SW 1271 (cell line): ENCODE data around the gene TMEM254.
"Not testable (repeated sequence)": the region's sequence is repeated elsewhere in the genome, so short reads cannot be mapped to it uniquely, and the experiment has no call there.

ENCODE experiments used
- DNase-seq, 2 experiments: peaks; one replicate each; lab custom pipeline; 2025; lab: John Stamatoyannopoulos, UW

The TMEM254 gene

GRCh38 chr10:80133687-80134086 is 55.2 kb downstream of the TMEM254 start:
- not testable (repeated sequence) for DNase-seq

GRCh38 chr10:80136134-80136571 is 57.7 kb downstream of the TMEM254 start:
- no peak for DNase-seq

- DNase-seq, result no peak
These were observed 58.8 kb downstream of the TMEM254 start for GRCh38 chr10:80137031-80137862.

- DNase-seq, result no peak
These were observed 59.5 kb downstream of the TMEM254 start for GRCh38 chr10:80137920-80138319.

GRCh38 chr10:80139265-80139664 is 60.8 kb downstream of the TMEM254 start:
- no peak for DNase-seq

- no peak for DNase-seq
These were observed 61.8 kb downstream of the TMEM254 start for GRCh38 chr10:80140251-80140650.

- no peak for DNase-seq
These were observed 63.4 kb downstream of the TMEM254 start for GRCh38 chr10:80141696-80142460.
